ENCODE measurements around the gene HRH3. TPM values are rescaled to one million over a fixed set of nuclear protein-coding genes. Genes with fewer than 3 reads are reported as not detected.

HRH3 gene
- total RNA-seq, 1 donor, result not detected

- TF ChIP-seq CTCF (IDR thresholded peaks at IDR 0.05; ENCODE audit: insufficient read depth, low read length), result no peak
- no peak overlapping the region for H3K4me3 ChIP-seq (ENCODE audit: low read depth, low read length)
- DNase-seq (ENCODE audit: low read depth), result no peak
Observed at GRCh38 chr20:62236200-62236599, 16.1 kb upstream of the HRH3 start.

GRCh38 chr20:62235777-62236157, 15.7 kb upstream of the HRH3 start:
- H3K4me3 ChIP-seq (ENCODE audit: low read depth, low read length), result no peak overlapping the region
- no peak for TF ChIP-seq CTCF (IDR thresholded peaks at IDR 0.05; ENCODE audit: insufficient read depth, low read length)
- no peak for DNase-seq (ENCODE audit: low read depth)

- no peak for TF ChIP-seq CTCF (IDR thresholded peaks at IDR 0.05; ENCODE audit: insufficient read depth, low read length)
- DNase-seq (ENCODE audit: low read depth), result no peak
- no peak overlapping the region for H3K4me3 ChIP-seq (ENCODE audit: low read depth, low read length)
Observed at GRCh38 chr20:62235001-62235776, 15.1 kb upstream of the HRH3 start.

- no peak for DNase-seq (ENCODE audit: low read depth)
- H3K4me3 ChIP-seq (ENCODE audit: low read depth, low read length), result no peak overlapping the region
- TF ChIP-seq CTCF (IDR thresholded peaks at IDR 0.05; ENCODE audit: insufficient read depth, low read length), result no peak
Observed at GRCh38 chr20:62234339-62234738, 14.3 kb upstream of the HRH3 start.

GRCh38 chr20:62233684-62234083, 13.6 kb upstream of the HRH3 start:
- no peak for TF ChIP-seq CTCF (IDR thresholded peaks at IDR 0.05; ENCODE audit: insufficient read depth, low read length)
- H3K4me3 ChIP-seq (ENCODE audit: low read depth, low read length), result no peak overlapping the region
- no peak for DNase-seq (ENCODE audit: low read depth)

GRCh38 chr20:62232770-62233645, 12.9 kb upstream of the HRH3 start:
- H3K4me3 ChIP-seq (ENCODE audit: low read depth, low read length), result no peak overlapping the region
- no peak for DNase-seq (ENCODE audit: low read depth)
- no peak for TF ChIP-seq CTCF (IDR thresholded peaks at IDR 0.05; ENCODE audit: insufficient read depth, low read length)

Data from fibroblast of the aortic adventitia (primary cell).